Neural progenitor cell (in vitro differentiated cells): ENCODE data around the gene ATXN7L1. TPM values are rescaled to one million over a fixed set of nuclear protein-coding genes. Genes with fewer than 3 reads are reported as not detected.

Source experiments
- DNase-seq: peaks from one replicate; pipeline ENCODE4 v3.0.0-alpha.2; 2016; ENCODE audit warnings: low spot score
- H2AFZ ChIP-seq: fragments of 200-600 bp; sonication (generic); replicated peaks from 2 replicates; pipeline ENCODE4 v1.6.1; 2016; ENCODE audit warnings: antibody characterized with exemption
- H3F3A ChIP-seq: fragments of 200-600 bp; sonication (generic); 2 replicates; pipeline ENCODE4 v1.6.1; 2016; ENCODE audit warnings: antibody characterized with exemption, low read depth
- H3K27ac ChIP-seq: fragments of 200-600 bp; sonication (generic); 2 replicates; pipeline ENCODE4 v1.5.1; 2016; ENCODE audit warnings: mild to moderate bottlenecking
- H3K27me3 ChIP-seq: fragments of 200-600 bp; sonication (generic); 2 replicates; pipeline ENCODE4 v1.6.1; 2016; ENCODE audit warnings: mild to moderate bottlenecking, moderate library complexity
- H3K36me3 ChIP-seq: fragments of 200-600 bp; sonication (generic); 2 replicates; pipeline ENCODE4 v1.5.1; 2016
- H3K4me1 ChIP-seq: fragments of 200-600 bp; sonication (generic); 2 replicates; pipeline ENCODE4 v1.6.1; 2016; ENCODE audit warnings: mixed run types
- H3K4me2 ChIP-seq: fragments of 200-600 bp; sonication (generic); 2 replicates; pipeline ENCODE4 v1.6.1; 2016
- H3K4me3 ChIP-seq: fragments of 200-600 bp; sonication (generic); 2 replicates; pipeline ENCODE4 v1.5.1; 2016
- H3K79me2 ChIP-seq: fragments of 200-600 bp; sonication (generic); 2 replicates; pipeline ENCODE4 v1.6.1; 2016; ENCODE audit warnings: low read depth
- H3K9ac ChIP-seq: fragments of 200-600 bp; sonication (generic); 2 replicates; pipeline ENCODE4 v1.6.1; 2016
- H3K9me3 ChIP-seq: fragments of 200-600 bp; sonication (generic); 2 replicates; pipeline ENCODE4 v1.5.1; 2016; ENCODE audit warnings: low read depth
- H4K20me1 ChIP-seq: fragments of 200-600 bp; sonication (generic); 2 replicates; pipeline ENCODE4 v1.6.1; 2016; ENCODE audit warnings: low read depth
- H3K27ac Mint-ChIP-seq: 3 replicates; pipeline ENCODE4 v1.8.0; 2021; ENCODE audit warnings: mixed read lengths
- H3K27me3 Mint-ChIP-seq: 2 replicates; pipeline ENCODE4 v1.8.0; 2022; ENCODE audit warnings: low read depth, mild to moderate bottlenecking, inconsistent platforms, moderate library complexity, mixed read lengths; ENCODE audit not compliant: insufficient read depth
- H3K36me3 Mint-ChIP-seq: 3 replicates; pipeline ENCODE4 v1.8.0; 2021; ENCODE audit warnings: mixed read lengths
- H3K4me1 Mint-ChIP-seq: 3 replicates; pipeline ENCODE4 v1.8.0; 2021; ENCODE audit warnings: mixed read lengths
- H3K4me3 Mint-ChIP-seq: 3 replicates; pipeline ENCODE4 v1.8.0; 2021; ENCODE audit warnings: mild to moderate bottlenecking, moderate library complexity, mixed read lengths
- H3K9me3 Mint-ChIP-seq: 3 replicates; pipeline ENCODE4 v1.8.0; 2020; ENCODE audit warnings: mixed read lengths
- CTCF ChIP-seq: fragments of 200-600 bp; sonication (generic); IDR thresholded peaks from 2 replicates; pipeline ENCODE4 v1.5.1; 2017; ENCODE audit warnings: antibody characterized with exemption, mild to moderate bottlenecking
- EZH2 ChIP-seq: fragments of 200-600 bp; sonication (generic); IDR thresholded peaks from 2 replicates; pipeline ENCODE4 v1.6.1; 2017; ENCODE audit warnings: antibody characterized with exemption, mild to moderate bottlenecking, moderate library complexity
- EZH2phosphoT487 ChIP-seq: fragments of 200-600 bp; sonication (generic); IDR thresholded peaks from 2 replicates; pipeline ENCODE4 v1.6.1; 2017; ENCODE audit warnings: antibody characterized with exemption
- total RNA-seq: library from RNA; depleted of rRNA; stranded (reverse); fragments of >200 nt; gene quantifications from 2 replicates; pipeline ENCODE4 v1.2.3, GENCODE V29; 2015; ENCODE audit warnings: low replicate concordance

Gene ATXN7L1
- total RNA-seq, 1 donor from 2014 or later, result 5.9 TPM

- Histone ChIP-seq H3K9me3 (no peaks in the 10 kb centered on the region), H3K27ac (no peak overlapping the region), H3K79me2 (no peaks in the 10 kb centered on the region), H3F3A (peaks cover 7% of the 10 kb centered on the region), H4K20me1 (no peaks in the 10 kb centered on the region), H3K4me1 (peaks cover 12% of the 10 kb centered on the region), H3K27me3 (no peaks in the 10 kb centered on the region), H2AFZ (no peak overlapping the region), H3K9ac (no peak overlapping the region), H3K4me3 (no peak overlapping the region), H3K4me2 (no peak overlapping the region), H3K36me3 (no peaks in the 10 kb centered on the region)
- no peak overlapping the region for H3K27ac Mint-ChIP-seq
- no peak for DNase-seq
- TF ChIP-seq EZH2 (no peak), EZH2phosphoT487 (no peak), CTCF (no peak)
- H3K27me3 Mint-ChIP-seq, result no peaks in the 10 kb centered on the region
- peaks cover 8% of the 10 kb centered on the region for H3K36me3 Mint-ChIP-seq
- H3K9me3 Mint-ChIP-seq, result peaks cover 7% of the 10 kb centered on the region
- H3K4me3 Mint-ChIP-seq, result no peak overlapping the region
- H3K4me1 Mint-ChIP-seq, result peaks cover 13% of the 10 kb centered on the region
These were observed 29.6 kb upstream of the ATXN7L1 start for GRCh38 chr7:105905910-105906568.

GRCh38 chr7:105905209-105905909 lies 29.0 kb upstream of the ATXN7L1 start:
- H3K36me3 Mint-ChIP-seq, result peaks cover 4% of the 10 kb centered on the region
- H3K79me2 ChIP-seq, result no peaks in the 10 kb centered on the region
- H3K4me3 Mint-ChIP-seq, result no peak overlapping the region

GRCh38 chr7:105904064-105904463 lies 27.7 kb upstream of the ATXN7L1 start:
- Histone ChIP-seq H3K4me3 (no peak overlapping the region), H3K79me2 (no peaks in the 10 kb centered on the region), H3K9ac (no peak overlapping the region), H3F3A (peaks cover 7% of the 10 kb centered on the region), H3K4me1 (peaks cover 12% of the 10 kb centered on the region), H3K4me2 (no peak overlapping the region), H3K27me3 (no peaks in the 10 kb centered on the region), H3K27ac (no peak overlapping the region), H3K9me3 (no peaks in the 10 kb centered on the region), H4K20me1 (no peaks in the 10 kb centered on the region), H2AFZ (no peak overlapping the region), H3K36me3 (no peaks in the 10 kb centered on the region)
- DNase-seq, result no peak
- Mint-ChIP-seq H3K9me3 (no peaks in the 10 kb centered on the region), H3K36me3 (no peaks in the 10 kb centered on the region), H3K27me3 (no peaks in the 10 kb centered on the region), H3K4me1 (peaks cover 13% of the 10 kb centered on the region), H3K4me3 (no peak overlapping the region), H3K27ac (no peak overlapping the region)
- TF ChIP-seq CTCF (no peak), EZH2 (no peak), EZH2phosphoT487 (no peak)

More at GRCh38 chr7:105905209-105905909, 29.0 kb upstream of the ATXN7L1 start:
- H3K4me1 Mint-ChIP-seq, result peaks cover 13% of the 10 kb centered on the region
- DNase-seq, result peak; percentile 37
- H3K4me1 ChIP-seq, result peaks cover 12% of the 10 kb centered on the region
- peaks cover 7% of the 10 kb centered on the region for H3F3A ChIP-seq
- no peaks in the 10 kb centered on the region for H3K27me3 ChIP-seq
- peak overlapping the region; percentile 76 for H2AFZ ChIP-seq
- no peak overlapping the region for H3K4me2 ChIP-seq
- H3K9me3 ChIP-seq, result no peaks in the 10 kb centered on the region
- H3K36me3 ChIP-seq, result no peaks in the 10 kb centered on the region
- H3K9me3 Mint-ChIP-seq, result peaks cover 4% of the 10 kb centered on the region
- H3K9ac ChIP-seq, result no peak overlapping the region
- H4K20me1 ChIP-seq, result no peaks in the 10 kb centered on the region
- TF ChIP-seq CTCF (no peak), EZH2 (no peak), EZH2phosphoT487 (no peak)
- H3K27ac ChIP-seq, result no peak overlapping the region
- no peak overlapping the region for H3K27ac Mint-ChIP-seq
- H3K27me3 Mint-ChIP-seq, result no peaks in the 10 kb centered on the region
- H3K4me3 ChIP-seq, result no peak overlapping the region
